ENCODE data around the gene REXO5. TPM values are rescaled to one million over a fixed set of nuclear protein-coding genes. Genes with fewer than 3 reads are reported as not detected.

Gene REXO5
- total and polyA plus RNA-seq, 9 of the 15 experiments (the other 6 are each of a cell fraction or from before 2014, with no cell fraction given) = 10.5 to 45.1 (median 25.4) TPM

DNA sequence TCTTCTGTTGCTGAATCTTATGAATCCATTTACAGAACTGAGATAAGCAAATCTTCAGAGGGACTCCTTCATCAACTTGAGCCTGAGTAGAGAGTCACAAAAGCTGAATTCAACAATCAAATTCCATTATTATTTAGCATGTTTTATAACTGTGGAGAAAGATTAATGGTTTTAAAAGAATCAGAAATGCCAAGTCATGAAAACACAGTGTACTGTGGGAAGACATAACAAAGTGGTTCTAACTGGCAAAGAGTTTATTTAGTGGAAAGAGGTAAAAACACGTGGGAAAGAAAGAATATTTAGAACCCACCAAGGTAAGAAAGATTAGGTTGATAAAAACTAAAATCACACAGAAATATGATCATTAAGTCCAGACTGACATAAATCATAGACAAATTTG, 5.0 kb upstream of the REXO5 start:
- Histone ChIP-seq H3K27ac (ENCODE audit: extremely low read depth, low read depth, low read length) (peak overlapping the region; percentile 5; the same call in 1 of the 3 replicates), H3K4me1 (replicated peaks in 1 of 2; ENCODE audit: control insufficient read depth in 2 of 2, insufficient read depth in 2 of 2, low read length in 2 of 2) (peaks cover 10 to 11% of the 10 kb centered on the region in 2 experiments; a peak in 3 of 5 replicates), H2AFZ (ENCODE audit: low read depth, low read length) (no peak overlapping the region), H3K9me3 (replicated peaks; ENCODE audit: control insufficient read depth, insufficient read depth, low read depth, low read length) (no peaks in the 10 kb centered on the region), H3K9ac (ENCODE audit: insufficient read depth in 1 of 2, low read depth in 2 of 2, low read length in 2 of 2) (no peak overlapping the region), H3K4me2 (ENCODE audit: insufficient read depth, low read length) (no peak overlapping the region), H3K4me3 (no peak overlapping the region), H4K20me1 (replicated peaks; ENCODE audit: control insufficient read depth, insufficient read depth, low read length) (no peaks in the 10 kb centered on the region), H3K79me2 (ENCODE audit: control insufficient read depth, insufficient read depth, low read length) (peaks cover 26% of the 10 kb centered on the region), H3K9me1 (ENCODE audit: control insufficient read depth, insufficient read depth, low read length) (no peaks in the 10 kb centered on the region), H3K27me3 (ENCODE audit: control insufficient read depth in 2 of 2, insufficient read depth in 2 of 2, low read length in 2 of 2) (no peaks in the 10 kb centered on the region), H3K36me3 (ENCODE audit: control insufficient read depth, insufficient read depth, low read length) (peaks cover 68% of the 10 kb centered on the region)
- intact Hi-C loops (cut with micrococcal nuclease) (loop anchor here (10.0 kb wide), 1 partner anchor 266 kb away; no protein-coding TSS in a partner anchor), in situ Hi-C loops (cut with MboI) (no loop called here)
- no TSS peak for BruUV-seq (replicated peaks)
- ChIA-PET POLR2A (no interaction called here), CTCF (ENCODE audit: low intra/inter-chr PET ratio) (interaction anchor here (0.6 kb wide), 1 partner anchor 10 kb away, joined by 4 read pairs; no protein-coding TSS in a partner anchor)
- DNase-seq (ENCODE audit: extremely low read depth in 1 of 4, low spot score in 3 of 4) (no peak), FAIRE-seq (no peak), ATAC-seq (no peak)
- whole genome bisulfite sequencing (ENCODE audit: insufficient coverage, low coverage, missing lambda C conversion rate) = 29% methylated on average over 1 of the region's 1 CpG
- TF ChIP-seq, protein P1, sequence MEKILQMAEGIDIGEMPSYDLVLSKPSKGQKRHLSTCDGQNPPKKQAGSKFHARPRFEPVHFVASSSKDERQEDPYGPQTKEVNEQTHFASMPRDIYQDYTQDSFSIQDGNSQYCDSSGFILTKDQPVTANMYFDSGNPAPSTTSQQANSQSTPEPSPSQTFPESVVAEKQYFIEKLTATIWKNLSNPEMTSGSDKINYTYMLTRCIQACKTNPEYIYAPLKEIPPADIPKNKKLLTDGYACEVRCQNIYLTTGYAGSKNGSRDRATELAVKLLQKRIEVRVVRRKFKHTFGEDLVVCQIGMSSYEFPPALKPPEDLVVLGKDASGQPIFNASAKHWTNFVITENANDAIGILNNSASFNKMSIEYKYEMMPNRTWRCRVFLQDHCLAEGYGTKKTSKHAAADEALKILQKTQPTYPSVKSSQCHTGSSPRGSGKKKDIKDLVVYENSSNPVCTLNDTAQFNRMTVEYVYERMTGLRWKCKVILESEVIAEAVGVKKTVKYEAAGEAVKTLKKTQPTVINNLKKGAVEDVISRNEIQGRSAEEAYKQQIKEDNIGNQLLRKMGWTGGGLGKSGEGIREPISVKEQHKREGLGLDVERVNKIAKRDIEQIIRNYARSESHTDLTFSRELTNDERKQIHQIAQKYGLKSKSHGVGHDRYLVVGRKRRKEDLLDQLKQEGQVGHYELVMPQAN (IDR thresholded peaks at IDR 0.05; ENCODE audit: borderline replicate concordance) = no peak
- no peak for TF ChIP-seq SPI1 (IDR thresholded peaks at IDR 0.05; ENCODE audit: borderline replicate concordance, low read depth, low read length)
- peak; percentile 44; the same call in 1 of the 2 replicates for TF ChIP-seq MAFF (IDR thresholded peaks at IDR 0.05; ENCODE audit: low read length)
- no peak for TF ChIP-seq SREBF2 (CRISPR knock-in tag; IDR thresholded peaks at IDR 0.05)
- TF ChIP-seq PREB (CRISPR knock-in tag; IDR thresholded peaks at IDR 0.05) = no peak
- no peak for TF ChIP-seq CBFB (CRISPR knock-in tag; IDR thresholded peaks at IDR 0.05)
- TF ChIP-seq MLLT1 (IDR thresholded peaks at IDR 0.05) = no peak
- no peak for TF ChIP-seq KLF13 (tag; IDR thresholded peaks at IDR 0.05; ENCODE audit: borderline replicate concordance, low read depth)
- TF ChIP-seq ZNF316 (IDR thresholded peaks at IDR 0.05) = peak; percentile 78
- TF ChIP-seq DMBX1 (CRISPR knock-in tag; IDR thresholded peaks at IDR 0.05; ENCODE audit: borderline replicate concordance) = no peak
- TF ChIP-seq ZNF589 (CRISPR knock-in tag; IDR thresholded peaks at IDR 0.05; ENCODE audit: low read depth) = no peak
- TF ChIP-seq, protein P2, sequence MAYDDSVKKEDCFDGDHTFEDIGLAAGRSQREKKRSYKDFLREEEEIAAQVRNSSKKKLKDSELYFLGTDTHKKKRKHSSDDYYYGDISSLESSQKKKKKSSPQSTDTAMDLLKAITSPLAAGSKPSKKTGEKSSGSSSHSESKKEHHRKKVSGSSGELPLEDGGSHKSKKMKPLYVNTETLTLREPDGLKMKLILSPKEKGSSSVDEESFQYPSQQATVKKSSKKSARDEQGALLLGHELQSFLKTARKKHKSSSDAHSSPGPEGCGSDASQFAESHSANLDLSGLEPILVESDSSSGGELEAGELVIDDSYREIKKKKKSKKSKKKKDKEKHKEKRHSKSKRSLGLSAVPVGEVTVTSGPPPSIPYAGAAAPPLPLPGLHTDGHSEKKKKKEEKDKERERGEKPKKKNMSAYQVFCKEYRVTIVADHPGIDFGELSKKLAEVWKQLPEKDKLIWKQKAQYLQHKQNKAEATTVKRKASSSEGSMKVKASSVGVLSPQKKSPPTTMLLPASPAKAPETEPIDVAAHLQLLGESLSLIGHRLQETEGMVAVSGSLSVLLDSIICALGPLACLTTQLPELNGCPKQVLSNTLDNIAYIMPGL (CRISPR knock-in tag; IDR thresholded peaks at IDR 0.05) = no peak
- TF ChIP-seq BHLHE40 (IDR thresholded peaks at IDR 0.05; ENCODE audit: low read length) = no peak
